Right atrium auricular region (tissue), 2 donors: Measurements from ENCODE around the gene OPN5. TPM values are rescaled to one million over a fixed set of nuclear protein-coding genes. Genes with fewer than 3 reads are reported as not detected.

Source experiments
- DNase-seq: peaks from one replicate; pipeline ENCODE4 v3.0.0-alpha.2; 2019; ENCODE audit warnings: low spot score
- H3K27ac ChIP-seq, 2 donors: fragments of 200-600 bp; sonication (generic); 1 replicate in 1 of 2; 2 replicates in 1 of 2; pipeline ENCODE4 v1.5.1; 2016 to 2019
- H3K27me3 ChIP-seq, 2 donors: fragments of 200-600 bp; sonication (generic); one replicate each; pipeline versions ENCODE4 v1.5.1 to v1.6.0; 2017 to 2019
- H3K36me3 ChIP-seq: fragments of 200-600 bp; sonication (generic); one replicate; pipeline ENCODE4 v1.5.1; 2016
- H3K4me1 ChIP-seq, 2 donors: fragments of 200-600 bp; sonication (generic); one replicate each; pipeline versions ENCODE4 v1.5.1 to v1.6.0; 2017 to 2019
- H3K4me3 ChIP-seq, 2 donors: fragments of 200-600 bp; sonication (generic); 1 replicate in 1 of 2; 2 replicates in 1 of 2; pipeline ENCODE4 v1.5.1; 2017 to 2019; ENCODE audit warnings: mild to moderate bottlenecking in 1 of 2, moderate library complexity in 1 of 2
- H3K9me3 ChIP-seq, 2 donors: fragments of 200-600 bp; sonication (generic); one replicate each; pipeline ENCODE4 v1.5.1; 2019
- total RNA-seq, 2 donors: library from RNA; depleted of rRNA; stranded (reverse); fragments of >200 nt; gene quantifications; one replicate each; pipeline ENCODE4 v1.1.0, GENCODE V29; 2016
- TF ChIP-seq, protein P1 (sequence below), 2 donors: fragments of 200-600 bp; sonication (generic); IDR thresholded peaks; one replicate each; pipeline ENCODE4 v1.5.1; 2019; ENCODE audit warnings: antibody characterized with exemption in 2 of 2

OPN5 gene, protein sequence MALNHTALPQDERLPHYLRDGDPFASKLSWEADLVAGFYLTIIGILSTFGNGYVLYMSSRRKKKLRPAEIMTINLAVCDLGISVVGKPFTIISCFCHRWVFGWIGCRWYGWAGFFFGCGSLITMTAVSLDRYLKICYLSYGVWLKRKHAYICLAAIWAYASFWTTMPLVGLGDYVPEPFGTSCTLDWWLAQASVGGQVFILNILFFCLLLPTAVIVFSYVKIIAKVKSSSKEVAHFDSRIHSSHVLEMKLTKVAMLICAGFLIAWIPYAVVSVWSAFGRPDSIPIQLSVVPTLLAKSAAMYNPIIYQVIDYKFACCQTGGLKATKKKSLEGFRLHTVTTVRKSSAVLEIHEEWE
- not detected for total RNA-seq

DNA sequence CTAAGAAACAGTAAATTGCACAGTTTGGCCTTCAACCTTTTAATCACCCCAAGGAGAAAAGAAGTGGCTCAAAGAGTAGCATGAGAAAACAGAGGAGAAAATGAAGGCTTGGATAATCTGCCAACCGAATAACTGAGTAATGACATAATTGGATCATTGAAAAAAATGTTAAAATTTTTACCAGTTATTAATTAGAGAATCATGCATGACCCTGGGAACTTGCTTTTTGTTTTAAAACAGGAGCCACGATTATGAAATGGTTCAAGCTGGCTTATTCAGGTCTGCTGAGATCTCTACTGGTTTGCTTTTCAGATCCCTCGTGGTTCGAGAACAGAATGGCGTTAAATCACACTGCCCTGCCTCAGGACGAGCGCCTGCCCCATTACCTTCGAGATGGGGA is at the start of gene OPN5:
TSS of gene OPN5 (plus strand) at position 301 of the 400 bp plus-strand sequence. CDS start at position 336, 35 bp downstream.
- no peak for DNase-seq
- TF ChIP-seq, protein P1, sequence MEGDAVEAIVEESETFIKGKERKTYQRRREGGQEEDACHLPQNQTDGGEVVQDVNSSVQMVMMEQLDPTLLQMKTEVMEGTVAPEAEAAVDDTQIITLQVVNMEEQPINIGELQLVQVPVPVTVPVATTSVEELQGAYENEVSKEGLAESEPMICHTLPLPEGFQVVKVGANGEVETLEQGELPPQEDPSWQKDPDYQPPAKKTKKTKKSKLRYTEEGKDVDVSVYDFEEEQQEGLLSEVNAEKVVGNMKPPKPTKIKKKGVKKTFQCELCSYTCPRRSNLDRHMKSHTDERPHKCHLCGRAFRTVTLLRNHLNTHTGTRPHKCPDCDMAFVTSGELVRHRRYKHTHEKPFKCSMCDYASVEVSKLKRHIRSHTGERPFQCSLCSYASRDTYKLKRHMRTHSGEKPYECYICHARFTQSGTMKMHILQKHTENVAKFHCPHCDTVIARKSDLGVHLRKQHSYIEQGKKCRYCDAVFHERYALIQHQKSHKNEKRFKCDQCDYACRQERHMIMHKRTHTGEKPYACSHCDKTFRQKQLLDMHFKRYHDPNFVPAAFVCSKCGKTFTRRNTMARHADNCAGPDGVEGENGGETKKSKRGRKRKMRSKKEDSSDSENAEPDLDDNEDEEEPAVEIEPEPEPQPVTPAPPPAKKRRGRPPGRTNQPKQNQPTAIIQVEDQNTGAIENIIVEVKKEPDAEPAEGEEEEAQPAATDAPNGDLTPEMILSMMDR (IDR thresholded peaks at IDR 0.05): no peak
- Histone ChIP-seq H3K27me3 (no peaks in the 10 kb centered on the region), H3K9me3 (no peaks in the 10 kb centered on the region), H3K4me3 (no peak within 1 kb of the TSS), H3K27ac (no peak within 1 kb of the TSS), H3K36me3 (no peaks in the 10 kb centered on the region), H3K4me1 (no peaks in the 10 kb centered on the region)

DNA sequence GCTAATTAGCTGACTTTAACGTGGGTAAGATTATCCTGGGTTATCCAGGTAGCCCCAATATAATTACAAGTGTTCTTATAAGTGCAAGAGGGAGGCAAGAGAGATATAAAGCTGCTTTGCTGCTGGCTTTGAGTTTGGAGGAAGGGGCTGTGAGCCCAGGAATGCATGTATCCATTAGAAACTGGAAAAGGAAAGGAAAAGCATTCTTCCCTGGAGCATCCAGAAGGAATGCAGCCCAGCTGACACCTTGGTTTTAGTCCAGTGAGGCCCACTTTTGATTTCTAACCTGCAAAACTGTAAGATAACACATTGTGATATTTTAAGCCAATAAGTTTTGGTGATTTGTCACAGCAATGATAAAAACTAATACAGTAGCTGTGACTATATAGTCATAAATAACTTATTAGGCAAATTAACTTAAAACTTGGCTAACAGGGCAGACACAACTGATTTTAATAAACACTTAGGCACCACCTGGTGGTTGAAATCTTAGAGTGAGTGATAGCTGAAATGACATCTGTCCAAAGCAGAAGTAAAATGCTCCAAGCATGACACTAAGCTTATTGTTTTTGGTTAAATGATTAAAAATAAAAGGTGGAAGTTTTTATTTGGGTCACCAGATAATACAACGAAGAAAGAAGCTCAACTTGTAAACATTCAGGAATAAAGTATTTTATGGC is 47.8 kb upstream of the OPN5 start:
- no peaks in the 10 kb centered on the region for H3K36me3 ChIP-seq
- no peak overlapping the region for H3K4me3 ChIP-seq
- no peak for DNase-seq
- no peak overlapping the region for H3K27ac ChIP-seq
- no peaks in the 10 kb centered on the region for H3K4me1 ChIP-seq
- no peaks in the 10 kb centered on the region for H3K9me3 ChIP-seq
- TF ChIP-seq, protein P1 (IDR thresholded peaks at IDR 0.05): peak; percentile 26 to 56
- H3K27me3 ChIP-seq: no peaks in the 10 kb centered on the region

DNA sequence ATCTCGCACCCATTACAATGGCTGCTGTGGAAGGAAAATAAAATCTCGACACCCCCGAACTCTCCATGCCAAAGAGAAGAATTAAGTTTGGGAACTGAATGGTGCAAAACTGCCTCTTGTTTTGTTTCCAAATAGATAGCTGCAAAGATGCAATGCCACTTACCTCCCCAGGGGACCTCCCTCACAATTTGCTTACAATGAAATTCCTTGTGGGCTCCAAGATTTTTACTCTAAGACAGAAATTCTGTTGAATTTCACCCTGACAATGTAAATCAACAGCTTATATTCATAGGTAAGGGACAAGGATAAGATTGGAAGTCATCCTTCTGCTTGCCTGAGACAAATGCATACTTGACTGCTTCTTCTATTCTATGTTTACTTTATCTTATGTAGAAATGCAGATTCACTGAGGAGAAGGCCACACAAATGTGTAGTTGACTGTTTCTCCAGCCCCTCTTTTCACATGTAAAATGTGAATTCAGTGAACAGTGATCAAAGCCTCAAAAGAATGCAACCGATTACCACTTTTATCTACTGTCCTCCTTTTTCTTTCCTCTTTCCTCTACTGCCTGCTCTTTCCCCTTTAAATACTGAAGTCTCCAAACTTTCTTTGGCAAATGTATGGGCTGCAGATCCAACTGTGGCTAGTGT is 46.9 kb upstream of the OPN5 start:
- no peaks in the 10 kb centered on the region for H3K27me3 ChIP-seq
- TF ChIP-seq, protein P1 (IDR thresholded peaks at IDR 0.05): no peak
- no peak overlapping the region for H3K27ac ChIP-seq
- no peaks in the 10 kb centered on the region for H3K4me1 ChIP-seq
- no peaks in the 10 kb centered on the region for H3K9me3 ChIP-seq
- no peak for DNase-seq
- no peak overlapping the region for H3K4me3 ChIP-seq
- H3K36me3 ChIP-seq: no peaks in the 10 kb centered on the region

DNA sequence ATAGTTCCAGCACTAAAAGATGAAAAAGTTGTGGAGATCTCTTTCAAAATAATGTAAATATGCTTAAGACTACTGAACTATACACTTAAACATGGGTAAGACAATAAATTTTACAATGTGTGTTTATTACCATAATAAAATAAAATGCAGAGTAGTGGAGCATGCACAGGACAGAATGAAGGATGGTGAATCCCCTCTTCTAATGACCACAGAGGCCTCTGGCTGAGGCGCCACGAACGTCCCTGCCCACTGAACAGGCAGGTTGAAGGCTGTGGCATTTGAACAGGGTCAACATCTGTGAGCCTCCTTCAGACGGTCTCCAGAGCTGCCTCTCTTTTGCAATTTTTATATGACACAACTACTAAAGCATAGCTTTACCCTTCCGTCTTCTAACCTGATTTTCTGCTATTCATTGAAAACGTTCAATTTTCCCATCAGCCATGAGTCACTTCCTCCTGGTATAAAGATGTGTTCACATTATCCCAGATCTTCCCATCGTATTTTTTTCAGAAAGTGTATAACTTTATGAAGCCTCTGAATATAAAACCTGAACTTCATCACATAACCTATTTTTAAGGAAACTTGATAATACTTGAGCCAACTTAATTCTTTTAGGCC is 45.6 kb upstream of the OPN5 start:
- no peaks in the 10 kb centered on the region for H3K36me3 ChIP-seq
- H3K4me1 ChIP-seq: no peaks in the 10 kb centered on the region
- DNase-seq: no peak
- H3K4me3 ChIP-seq: no peak overlapping the region
- H3K27me3 ChIP-seq: no peaks in the 10 kb centered on the region
- no peak overlapping the region for H3K27ac ChIP-seq
- TF ChIP-seq, protein P1 (IDR thresholded peaks at IDR 0.05): no peak
- no peaks in the 10 kb centered on the region for H3K9me3 ChIP-seq

DNA sequence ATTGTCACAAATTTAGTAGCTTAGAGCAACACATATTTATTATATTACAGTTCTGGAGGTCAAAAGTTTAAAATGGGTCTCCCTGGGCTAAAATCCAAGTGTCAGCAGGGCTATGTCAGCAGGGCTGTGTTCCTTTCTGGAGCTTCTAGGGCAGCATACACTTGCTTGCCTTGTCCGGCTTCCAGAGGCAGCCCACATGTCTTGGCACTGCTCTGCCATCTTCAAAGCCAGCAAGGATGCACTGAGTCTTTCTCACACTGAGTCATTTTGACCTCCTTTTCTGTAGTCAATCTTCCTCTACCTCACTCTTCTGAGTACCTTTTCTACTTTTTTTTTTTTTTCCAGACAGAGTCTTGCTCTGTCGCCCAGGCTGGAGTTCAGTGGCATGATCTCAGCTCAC is 44.4 kb upstream of the OPN5 start:
- H3K4me1 ChIP-seq: peaks cover 0 to 5% of the 10 kb centered on the region in 2 donors
- TF ChIP-seq, protein P1 (IDR thresholded peaks at IDR 0.05): no peak
- H3K27ac ChIP-seq: no peak overlapping the region
- no peak for DNase-seq
- H3K27me3 ChIP-seq: no peaks in the 10 kb centered on the region
- H3K9me3 ChIP-seq: no peaks in the 10 kb centered on the region
- H3K36me3 ChIP-seq: no peaks in the 10 kb centered on the region
- H3K4me3 ChIP-seq: no peak overlapping the region
